Islet of Langerhans (tissue), 1 donor: ENCODE data around the gene FHIT.

ENCODE experiments used
- FAIRE-seq: peaks from one replicate; lab custom pipeline; 2011; peaks lifted over from hg19 to GRCh38; lab: Jason Lieb, UNC

Gene FHIT

DNA sequence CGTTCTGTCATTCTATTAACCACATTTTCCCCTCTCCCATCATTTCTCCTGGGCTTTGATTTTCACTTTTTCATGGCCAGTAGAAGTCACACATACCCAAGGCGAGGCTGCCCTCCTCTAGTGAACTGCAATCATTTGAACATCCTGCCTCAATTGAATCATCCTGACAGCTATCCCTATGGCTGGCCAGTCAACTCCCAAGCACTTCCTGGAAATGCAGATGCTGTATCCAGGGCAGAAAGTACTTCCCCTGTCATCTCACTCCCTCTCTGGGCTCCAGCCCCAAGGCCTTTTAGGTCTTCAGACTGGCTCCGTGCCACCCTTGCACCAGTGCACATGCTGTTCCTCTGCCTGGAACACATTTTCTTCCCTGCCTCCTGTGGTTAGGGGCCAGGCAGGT, 1463.1 kb downstream of the FHIT start:
- no peak for FAIRE-seq

GRCh38 chr3:59786374-59786773, 1464.9 kb downstream of the FHIT start:
- FAIRE-seq: peak; percentile 95

DNA sequence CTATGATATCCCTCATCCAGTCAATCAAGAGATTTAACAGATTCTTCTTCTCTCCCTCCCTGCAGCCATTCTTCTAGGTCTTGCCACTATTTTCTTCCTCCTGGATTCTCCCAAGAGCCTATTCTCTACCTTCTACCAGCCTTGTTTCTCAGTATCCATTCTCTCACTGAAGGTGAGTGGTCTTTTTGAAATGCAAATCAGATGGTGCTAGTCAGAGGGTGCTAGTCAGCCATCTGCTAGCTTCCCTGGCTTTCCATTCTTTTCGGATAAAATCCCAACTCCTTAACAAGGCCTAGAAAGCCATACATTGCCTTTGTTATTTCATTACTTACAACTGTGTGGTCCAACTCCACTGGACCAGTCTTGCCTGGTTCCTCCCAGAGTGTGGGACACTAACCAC, 1467.1 kb downstream of the FHIT start:
- no peak for FAIRE-seq

GRCh38 chr3:59783468-59783988, 1467.7 kb downstream of the FHIT start:
- FAIRE-seq: no peak

- FAIRE-seq: no peak
Measured at GRCh38 chr3:59782664-59783063, 1468.6 kb downstream of the FHIT start.

DNA sequence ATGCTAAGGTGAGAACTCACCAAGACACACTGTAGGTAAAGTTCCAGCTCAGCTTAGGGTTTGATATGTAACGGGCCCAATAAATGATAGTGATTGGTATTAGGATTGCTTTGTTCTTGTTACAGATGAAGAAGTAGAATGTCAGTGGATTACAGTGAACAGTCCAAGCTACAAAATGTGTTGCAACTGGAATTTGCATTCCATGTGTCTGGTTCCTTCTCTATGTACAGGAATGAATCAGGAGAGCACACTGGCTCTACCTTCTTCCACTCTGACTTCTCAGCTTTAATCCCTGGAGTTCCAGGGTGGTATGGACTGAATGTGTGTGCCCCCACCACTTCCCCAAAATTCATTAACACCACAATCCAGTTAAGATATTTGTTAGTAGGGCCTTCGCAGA, 1471.0 kb downstream of the FHIT start:
- FAIRE-seq: no peak

DNA sequence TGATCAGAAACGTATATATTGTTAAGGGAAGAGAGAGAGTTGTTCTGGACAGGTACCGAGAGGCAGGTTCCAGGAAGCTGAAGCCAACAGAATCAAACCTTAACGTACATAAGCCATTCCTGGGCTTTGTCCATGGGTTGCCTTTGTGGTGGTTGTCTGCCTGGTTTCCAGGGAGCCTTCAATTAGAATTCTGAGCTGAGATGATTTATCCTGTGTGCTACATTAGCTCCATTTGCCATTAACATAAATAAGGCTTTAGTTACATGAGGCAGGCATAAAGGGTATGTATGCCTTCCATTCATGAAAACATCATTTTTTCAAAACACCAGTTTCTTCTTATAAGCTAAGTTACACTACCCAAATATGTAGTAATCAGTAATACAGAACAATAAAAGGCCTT, 1472.0 kb downstream of the FHIT start:
- FAIRE-seq: peak; percentile 38

- FAIRE-seq: no peak
Measured at GRCh38 chr3:59777667-59778077, 1473.6 kb downstream of the FHIT start.

DNA sequence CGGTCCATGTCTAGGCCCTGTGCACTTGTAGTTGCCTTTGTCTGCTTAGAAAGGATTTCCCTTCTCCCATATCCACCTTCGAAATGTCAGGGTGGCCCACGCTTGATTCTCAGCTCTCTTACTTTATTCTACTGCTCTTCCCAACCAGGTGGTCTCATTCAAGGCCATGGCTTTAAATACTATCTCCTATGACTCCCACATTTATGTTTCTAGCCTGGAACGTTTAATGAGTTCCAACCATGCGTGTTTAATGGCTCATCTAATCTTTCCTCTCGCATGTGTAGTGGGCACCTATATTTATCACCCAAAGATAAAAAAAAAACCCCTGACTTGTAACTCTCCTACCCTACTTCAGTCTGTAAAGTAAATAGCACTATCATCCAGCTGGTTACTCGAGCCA, 1474.2 kb downstream of the FHIT start:
- no peak for FAIRE-seq

GRCh38 chr3:59775761-59776325, 1475.4 kb downstream of the FHIT start:
- no peak for FAIRE-seq

- no peak for FAIRE-seq
Measured at GRCh38 chr3:59775106-59775505, 1476.1 kb downstream of the FHIT start.

- FAIRE-seq: no peak
Measured at GRCh38 chr3:59774634-59775033, 1476.6 kb downstream of the FHIT start.

- FAIRE-seq: no peak
Measured at GRCh38 chr3:59774000-59774399, 1477.3 kb downstream of the FHIT start.

GRCh38 chr3:59772416-59773408, 1478.5 kb downstream of the FHIT start:
- FAIRE-seq: no peak

- FAIRE-seq: no peak
Measured at GRCh38 chr3:59771768-59772181, 1479.5 kb downstream of the FHIT start.

DNA sequence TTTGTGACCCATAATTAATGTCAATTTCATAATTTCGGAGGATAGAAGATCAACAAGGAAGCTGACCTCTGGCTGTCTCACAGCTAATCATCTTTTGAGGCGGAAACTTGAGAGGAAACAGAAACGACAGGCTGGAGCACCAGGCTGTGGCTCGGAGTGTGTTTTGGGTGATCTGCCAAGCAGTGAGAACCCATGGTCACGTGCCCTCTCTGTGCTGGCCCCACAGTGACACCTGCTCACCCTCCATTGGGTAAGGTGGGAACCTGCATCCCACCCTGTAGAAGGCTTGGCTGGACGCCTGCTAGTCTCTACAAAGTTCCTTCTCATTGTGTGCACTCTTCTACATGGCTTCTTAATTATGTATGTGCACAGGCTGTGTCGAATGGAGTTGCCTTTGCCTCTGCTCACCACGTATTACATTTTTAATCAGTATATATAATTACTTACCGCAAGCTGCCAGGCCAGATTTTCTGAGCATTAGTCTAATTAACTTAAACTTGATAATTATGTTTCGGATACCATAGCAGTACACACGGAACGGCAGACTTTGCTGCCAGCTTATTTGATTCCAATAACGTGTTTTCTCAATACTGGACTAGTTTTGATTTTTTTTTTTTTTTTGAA, 1482.0 kb downstream of the FHIT start:
- no peak for FAIRE-seq

DNA sequence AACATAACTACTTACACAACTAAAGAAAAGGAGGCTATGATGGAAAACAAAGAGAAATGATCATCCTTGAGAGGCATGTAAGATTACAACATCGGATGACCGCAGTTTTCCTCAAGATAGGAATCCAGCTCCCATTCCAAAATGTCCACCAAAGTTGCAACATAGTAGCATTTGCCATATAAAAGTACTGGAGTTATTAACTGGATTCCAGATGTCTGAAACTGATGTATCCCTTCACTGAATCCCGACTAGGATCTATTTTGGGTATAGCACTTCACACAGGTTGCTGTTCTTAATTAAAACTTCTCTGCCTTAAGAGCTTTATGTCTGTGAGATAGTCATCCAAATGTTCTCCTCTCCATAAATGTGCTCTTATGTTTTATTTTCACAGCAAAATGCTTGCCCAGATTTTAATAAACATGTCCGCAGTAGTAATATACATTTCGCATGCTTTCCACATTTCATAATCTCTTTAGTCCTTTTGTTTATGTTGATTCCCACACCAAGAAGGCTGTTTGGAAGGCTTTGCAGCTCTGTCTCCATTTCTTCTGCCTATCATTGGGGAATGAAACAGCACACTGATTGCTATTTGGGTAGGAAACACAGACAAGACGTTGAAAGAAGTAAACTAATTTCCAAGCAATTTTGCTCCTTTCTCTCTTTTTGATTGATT, 1484.9 kb downstream of the FHIT start:
- no peak for FAIRE-seq

- no peak for FAIRE-seq
Measured at GRCh38 chr3:59764171-59764570, 1487.1 kb downstream of the FHIT start.

DNA sequence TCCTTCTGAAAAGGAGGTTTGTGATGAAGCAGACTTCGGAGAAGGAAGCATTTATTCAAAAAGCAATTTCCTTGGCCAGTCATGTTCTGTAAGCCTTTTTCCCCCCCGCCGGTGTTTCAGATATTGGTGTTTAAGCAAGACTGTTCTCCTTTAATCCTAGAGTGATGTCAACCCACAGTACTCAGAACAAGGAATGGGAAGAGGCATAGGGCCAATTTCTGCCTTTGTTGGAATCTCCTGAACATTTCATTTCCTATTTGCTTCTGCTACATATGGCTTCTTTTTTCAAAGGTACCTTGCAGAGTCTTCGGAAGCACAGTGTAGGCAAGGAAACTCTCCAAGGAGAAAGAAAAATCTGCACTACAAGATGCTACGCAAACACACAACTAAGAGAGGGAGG, 1488.3 kb downstream of the FHIT start:
- no peak for FAIRE-seq

DNA sequence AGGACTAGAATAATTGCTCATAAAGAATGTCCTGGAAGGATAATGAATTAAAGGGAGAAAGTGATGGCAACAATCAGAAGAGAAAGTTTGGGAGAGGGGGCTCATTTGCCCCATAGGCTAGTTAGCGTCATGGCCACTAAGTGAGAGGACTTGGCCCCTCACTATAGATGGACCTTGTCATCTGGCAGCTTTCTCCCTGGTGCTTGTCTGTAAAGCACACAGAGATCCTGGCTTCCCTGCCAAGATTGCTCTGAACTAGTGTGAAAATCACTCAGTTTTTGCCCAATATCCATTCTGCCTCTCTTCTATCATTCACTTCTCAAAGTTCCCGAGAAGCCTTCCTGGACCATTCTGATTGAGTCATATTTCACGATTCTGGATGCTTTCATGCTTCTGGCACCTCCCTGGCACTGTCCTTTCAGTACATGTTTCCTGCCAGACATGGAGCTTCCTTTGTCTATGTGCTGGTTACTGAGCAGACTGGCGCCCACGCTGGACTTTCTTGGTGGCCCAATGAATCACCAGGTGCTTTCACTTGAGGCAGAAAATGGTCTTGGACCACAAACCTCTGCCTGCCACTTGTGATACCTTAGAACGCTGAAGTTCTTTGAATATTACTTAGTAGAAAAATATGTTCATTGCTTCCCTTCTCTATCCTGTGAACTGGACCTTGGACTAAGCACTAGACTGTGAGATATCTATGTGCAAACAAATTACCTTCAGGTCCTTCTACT, 1491.8 kb downstream of the FHIT start:
- no peak for FAIRE-seq

DNA sequence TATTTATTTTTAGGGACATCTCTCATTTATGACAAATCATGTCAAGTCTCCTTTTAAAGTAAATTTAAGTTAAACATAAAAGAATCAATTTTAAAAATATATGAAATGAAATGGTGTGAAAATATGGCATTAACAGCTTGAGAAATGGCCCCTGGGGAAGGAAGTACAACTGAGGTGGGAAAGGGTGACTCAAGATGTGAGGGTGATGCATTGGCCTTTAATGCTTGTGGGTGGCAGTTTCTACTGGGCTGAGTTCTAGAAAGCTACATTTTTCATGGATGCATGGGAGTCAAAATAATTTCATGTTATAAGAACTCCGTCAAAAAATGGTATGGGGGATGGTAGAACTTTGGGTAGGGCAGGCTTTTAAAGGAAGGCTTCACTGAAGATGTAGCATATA, 1492.6 kb downstream of the FHIT start:
- FAIRE-seq: no peak

GRCh38 chr3:59756934-59757333, 1494.3 kb downstream of the FHIT start:
- FAIRE-seq: no peak
